ENCODE data around the gene MFSD2B.

DNA sequence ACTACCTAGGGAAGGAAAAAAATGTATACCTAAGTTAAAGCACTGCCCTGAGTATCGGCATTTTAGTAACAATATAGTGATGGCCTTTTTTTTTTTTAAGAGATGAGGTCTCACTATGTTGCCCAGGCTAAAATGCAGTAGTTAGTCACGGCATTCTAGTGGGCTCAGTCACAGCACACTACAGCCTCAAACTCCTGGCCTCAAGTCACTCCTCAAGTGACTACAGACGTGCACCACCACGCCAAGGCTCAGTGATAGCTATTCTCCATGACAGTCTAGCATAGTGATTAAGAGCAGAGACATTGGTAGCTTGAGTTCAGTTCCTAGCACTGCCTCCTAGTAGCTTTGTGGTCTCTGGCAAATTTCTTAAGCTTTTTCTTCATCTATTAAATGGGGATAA, 42.0 kb upstream of the MFSD2B start:
- TF ChIP-seq, protein P1, sequence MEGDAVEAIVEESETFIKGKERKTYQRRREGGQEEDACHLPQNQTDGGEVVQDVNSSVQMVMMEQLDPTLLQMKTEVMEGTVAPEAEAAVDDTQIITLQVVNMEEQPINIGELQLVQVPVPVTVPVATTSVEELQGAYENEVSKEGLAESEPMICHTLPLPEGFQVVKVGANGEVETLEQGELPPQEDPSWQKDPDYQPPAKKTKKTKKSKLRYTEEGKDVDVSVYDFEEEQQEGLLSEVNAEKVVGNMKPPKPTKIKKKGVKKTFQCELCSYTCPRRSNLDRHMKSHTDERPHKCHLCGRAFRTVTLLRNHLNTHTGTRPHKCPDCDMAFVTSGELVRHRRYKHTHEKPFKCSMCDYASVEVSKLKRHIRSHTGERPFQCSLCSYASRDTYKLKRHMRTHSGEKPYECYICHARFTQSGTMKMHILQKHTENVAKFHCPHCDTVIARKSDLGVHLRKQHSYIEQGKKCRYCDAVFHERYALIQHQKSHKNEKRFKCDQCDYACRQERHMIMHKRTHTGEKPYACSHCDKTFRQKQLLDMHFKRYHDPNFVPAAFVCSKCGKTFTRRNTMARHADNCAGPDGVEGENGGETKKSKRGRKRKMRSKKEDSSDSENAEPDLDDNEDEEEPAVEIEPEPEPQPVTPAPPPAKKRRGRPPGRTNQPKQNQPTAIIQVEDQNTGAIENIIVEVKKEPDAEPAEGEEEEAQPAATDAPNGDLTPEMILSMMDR (IDR thresholded peaks at IDR 0.05), result no peak
- TF ChIP-seq POLR2A (IDR thresholded peaks at IDR 0.05), result no peak
